Fibroblast of lung (primary cell): ENCODE measurements around the gene FCRL5.

Experiments used
- CTCF ChIP-seq, 2 donors: IDR thresholded peaks in 1 of 2; conservative IDR thresholded peaks in 1 of 2; 1 replicate in 1 of 2; 2 replicates in 1 of 2; pipeline ENCODE4 v1.5.1; 2011 to 2012; ENCODE audit warnings: low read length in 2 of 2, control low read depth in 1 of 2, inconsistent platforms in 1 of 2, low read depth in 1 of 2, mild to moderate bottlenecking in 1 of 2
- EZH2 ChIP-seq: IDR thresholded peaks from 2 replicates; pipeline ENCODE4 v1.5.1; 2012; ENCODE audit warnings: low read length, control low read depth, mild to moderate bottlenecking; ENCODE audit errors: missing control alignments

- no peak for TF ChIP-seq CTCF (conservative IDR thresholded peaks at IDR 0.05 in 1 of 2, IDR thresholded peaks at IDR 0.05 in 1 of 2; ENCODE audit: low read depth in 1 of 2, low read length in 2 of 2)
- no peak for TF ChIP-seq EZH2
Observed at GRCh38 chr1:157509546-157510232, 42.6 kb downstream of the FCRL5 start.
